WTC11 (cell line): ENCODE data around the gene AVL9. TPM values are rescaled to one million over a fixed set of nuclear protein-coding genes. Genes with fewer than 3 reads are reported as not detected.

Experiments
- ATAC-seq: fragments of 200-7000 bp; cut with Tn5 transposase; 2 replicates; pipeline ENCODE4 v1.10.0; 2021; ENCODE audit warnings: mild to moderate bottlenecking, moderate library complexity
- CTCF ChIA-PET: fragments of 300-600 bp; sonication (Branson Sonifier 250); formaldehyde crosslinking; loops from one replicate; lab custom pipeline; 2021; ENCODE audit warnings: antibody characterized with exemption; lab: Charles Lee
- POLR2A ChIA-PET: fragments of 350-600 bp; sonication (Branson Sonifier 250); formaldehyde crosslinking; loops from one replicate; lab custom pipeline; 2021; ENCODE audit warnings: antibody characterized with exemption; lab: Charles Lee
- DNase-seq: peaks from one replicate; pipeline ENCODE4 v3.0.0; 2021; ENCODE audit warnings: low spot score
- H3K27ac Mint-ChIP-seq: 2 replicates; pipeline ENCODE4 v1.8.0; 2021; ENCODE audit warnings: mixed read lengths
- H3K27me3 Mint-ChIP-seq: 2 replicates; pipeline ENCODE4 v1.8.0; 2021; ENCODE audit warnings: low read depth, mild to moderate bottlenecking, moderate library complexity, mixed read lengths
- H3K36me3 Mint-ChIP-seq: 2 replicates; pipeline ENCODE4 v1.8.0; 2021; ENCODE audit warnings: mixed read lengths
- H3K4me1 Mint-ChIP-seq: 2 replicates; pipeline ENCODE4 v1.8.0; 2022; ENCODE audit warnings: mixed read lengths
- H3K4me3 Mint-ChIP-seq: 2 replicates; pipeline ENCODE4 v1.8.0; 2021; ENCODE audit warnings: mild to moderate bottlenecking, moderate library complexity, mixed read lengths
- H3K9me3 Mint-ChIP-seq: 2 replicates; pipeline ENCODE4 v1.8.0; 2021; ENCODE audit warnings: mixed read lengths
- ATF1 ChIP-seq: sonication (generic); formaldehyde crosslinking; IDR thresholded peaks from 2 replicates; pipeline ENCODE4 v1.8.1; 2023; ENCODE audit warnings: mild to moderate bottlenecking, moderate library complexity, missing genetic modification reagents
- CDX4 ChIP-seq: fragments of 250-450 bp; sonication (Bioruptor Pico); IDR thresholded peaks from 2 replicates; pipeline ENCODE4 v1.9.0; 2021; ENCODE audit warnings: moderate library complexity, mild to moderate bottlenecking, inconsistent platforms, borderline replicate concordance
- CREM ChIP-seq: sonication (generic); formaldehyde crosslinking; IDR thresholded peaks from 2 replicates; pipeline ENCODE4 v1.8.1; 2022; ENCODE audit warnings: mild to moderate bottlenecking, missing genetic modification reagents, moderate library complexity
- FOXK1 ChIP-seq: sonication (generic); formaldehyde crosslinking; IDR thresholded peaks from 2 replicates; pipeline ENCODE4 v1.8.0; 2022; ENCODE audit warnings: mild to moderate bottlenecking, moderate library complexity, missing genetic modification reagents
- GTF2I ChIP-seq: fragments of 250-450 bp; sonication (Bioruptor Pico); conservative IDR thresholded peaks from 2 replicates; pipeline ENCODE4 v1.4.0; 2021; ENCODE audit warnings: mild to moderate bottlenecking
- HMGA2 ChIP-seq: fragments of 250-450 bp; sonication (Bioruptor Pico); IDR thresholded peaks from 2 replicates; pipeline ENCODE4 v1.4.0; 2021; ENCODE audit warnings: mild to moderate bottlenecking, moderate library complexity
- MXD4 ChIP-seq: fragments of 250-450 bp; sonication (Bioruptor Pico); IDR thresholded peaks from 2 replicates; pipeline ENCODE4 v1.8.0; 2021; ENCODE audit warnings: mild to moderate bottlenecking, moderate library complexity, borderline replicate concordance
- RORB ChIP-seq: fragments of 250-450 bp; sonication (Bioruptor Pico); IDR thresholded peaks from 2 replicates; pipeline ENCODE4 v1.9.0; 2021; ENCODE audit warnings: mild to moderate bottlenecking
- SP1 ChIP-seq: sonication (generic); formaldehyde crosslinking; conservative IDR thresholded peaks from 2 replicates; pipeline ENCODE4 v1.8.1; 2022; ENCODE audit warnings: missing genetic modification reagents
- TEAD4 ChIP-seq: sonication (generic); formaldehyde crosslinking; IDR thresholded peaks from 2 replicates; pipeline ENCODE4 v1.8.0; 2022; ENCODE audit warnings: mild to moderate bottlenecking, missing genetic modification reagents
- ZNF219 ChIP-seq: sonication (generic); formaldehyde crosslinking; IDR thresholded peaks from 2 replicates; pipeline ENCODE4 v1.8.0; 2023; ENCODE audit warnings: missing genetic modification reagents, mild to moderate bottlenecking, borderline replicate concordance
- total RNA-seq: library from RNA; stranded (reverse); gene quantifications from 3 replicates; pipeline ENCODE4 v1.2.3, GENCODE V29; 2021
- TF ChIP-seq, protein P1 (sequence below): sonication (generic); formaldehyde crosslinking; IDR thresholded peaks from 2 replicates; pipeline ENCODE4 v1.8.0; 2022; ENCODE audit warnings: mild to moderate bottlenecking, missing genetic modification reagents
- TF ChIP-seq, protein P2 (sequence below): fragments of 250-450 bp; sonication (Bioruptor Pico); IDR thresholded peaks from 2 replicates; pipeline ENCODE4 v2.1.2; 2022; ENCODE audit warnings: mild to moderate bottlenecking, moderate library complexity
- TF ChIP-seq, protein P3 (sequence below): fragments of 250-450 bp; sonication (Bioruptor Pico); IDR thresholded peaks from 2 replicates; pipeline ENCODE4 v1.9.0; 2021; ENCODE audit warnings: mild to moderate bottlenecking, borderline replicate concordance
- TF ChIP-seq, protein P4 (sequence below): sonication (generic); formaldehyde crosslinking; IDR thresholded peaks from 2 replicates; pipeline ENCODE4 v1.8.1; 2023; ENCODE audit warnings: mild to moderate bottlenecking, missing genetic modification reagents, borderline replicate concordance

AVL9 gene
- total RNA-seq, 1 experiment from 2014 or later, result 55.6 TPM

GRCh38 chr7:32602470-32602869 lies 107.2 kb downstream of the AVL9 start:
- peaks cover 73% of the 10 kb centered on the region for H3K9me3 Mint-ChIP-seq
- POLR2A ChIA-PET, result no interaction called here

More at GRCh38 chr7:32602470-32602869, 107.2 kb downstream of the AVL9 start:
- Mint-ChIP-seq H3K4me1 (peaks cover 8% of the 10 kb centered on the region), H3K4me3 (no peak overlapping the region), H3K36me3 (peaks cover 53% of the 10 kb centered on the region), H3K27ac (no peak overlapping the region), H3K27me3 (peaks cover 9% of the 10 kb centered on the region)
- no peak for DNase-seq
- CTCF ChIA-PET, result no interaction called here
- ATAC-seq, result no peak
- TF ChIP-seq MXD4 (CRISPR knock-in tag), result no peak
- TF ChIP-seq, protein P1, sequence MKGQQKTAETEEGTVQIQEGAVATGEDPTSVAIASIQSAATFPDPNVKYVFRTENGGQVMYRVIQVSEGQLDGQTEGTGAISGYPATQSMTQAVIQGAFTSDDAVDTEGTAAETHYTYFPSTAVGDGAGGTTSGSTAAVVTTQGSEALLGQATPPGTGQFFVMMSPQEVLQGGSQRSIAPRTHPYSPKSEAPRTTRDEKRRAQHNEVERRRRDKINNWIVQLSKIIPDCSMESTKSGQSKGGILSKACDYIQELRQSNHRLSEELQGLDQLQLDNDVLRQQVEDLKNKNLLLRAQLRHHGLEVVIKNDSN (CRISPR knock-in tag), result no peak
- TF ChIP-seq RORB (CRISPR knock-in tag), result no peak
- TF ChIP-seq CREM (CRISPR knock-in tag), result no peak
- no peak for TF ChIP-seq FOXK1 (CRISPR knock-in tag)
- no peak for TF ChIP-seq ZNF219 (CRISPR knock-in tag)
- no peak for TF ChIP-seq CDX4
- no peak for TF ChIP-seq GTF2I
- TF ChIP-seq, protein P2, sequence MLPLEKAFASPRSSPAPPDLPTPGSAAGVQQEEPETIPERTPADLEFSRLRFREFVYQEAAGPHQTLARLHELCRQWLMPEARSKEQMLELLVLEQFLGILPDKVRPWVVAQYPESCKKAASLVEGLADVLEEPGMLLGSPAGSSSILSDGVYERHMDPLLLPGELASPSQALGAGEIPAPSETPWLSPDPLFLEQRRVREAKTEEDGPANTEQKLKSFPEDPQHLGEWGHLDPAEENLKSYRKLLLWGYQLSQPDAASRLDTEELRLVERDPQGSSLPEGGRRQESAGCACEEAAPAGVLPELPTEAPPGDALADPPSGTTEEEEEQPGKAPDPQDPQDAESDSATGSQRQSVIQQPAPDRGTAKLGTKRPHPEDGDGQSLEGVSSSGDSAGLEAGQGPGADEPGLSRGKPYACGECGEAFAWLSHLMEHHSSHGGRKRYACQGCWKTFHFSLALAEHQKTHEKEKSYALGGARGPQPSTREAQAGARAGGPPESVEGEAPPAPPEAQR (CRISPR knock-in tag), result no peak
- no peak for TF ChIP-seq TEAD4 (CRISPR knock-in tag)
- TF ChIP-seq ATF1, result no peak
- TF ChIP-seq, protein P3, sequence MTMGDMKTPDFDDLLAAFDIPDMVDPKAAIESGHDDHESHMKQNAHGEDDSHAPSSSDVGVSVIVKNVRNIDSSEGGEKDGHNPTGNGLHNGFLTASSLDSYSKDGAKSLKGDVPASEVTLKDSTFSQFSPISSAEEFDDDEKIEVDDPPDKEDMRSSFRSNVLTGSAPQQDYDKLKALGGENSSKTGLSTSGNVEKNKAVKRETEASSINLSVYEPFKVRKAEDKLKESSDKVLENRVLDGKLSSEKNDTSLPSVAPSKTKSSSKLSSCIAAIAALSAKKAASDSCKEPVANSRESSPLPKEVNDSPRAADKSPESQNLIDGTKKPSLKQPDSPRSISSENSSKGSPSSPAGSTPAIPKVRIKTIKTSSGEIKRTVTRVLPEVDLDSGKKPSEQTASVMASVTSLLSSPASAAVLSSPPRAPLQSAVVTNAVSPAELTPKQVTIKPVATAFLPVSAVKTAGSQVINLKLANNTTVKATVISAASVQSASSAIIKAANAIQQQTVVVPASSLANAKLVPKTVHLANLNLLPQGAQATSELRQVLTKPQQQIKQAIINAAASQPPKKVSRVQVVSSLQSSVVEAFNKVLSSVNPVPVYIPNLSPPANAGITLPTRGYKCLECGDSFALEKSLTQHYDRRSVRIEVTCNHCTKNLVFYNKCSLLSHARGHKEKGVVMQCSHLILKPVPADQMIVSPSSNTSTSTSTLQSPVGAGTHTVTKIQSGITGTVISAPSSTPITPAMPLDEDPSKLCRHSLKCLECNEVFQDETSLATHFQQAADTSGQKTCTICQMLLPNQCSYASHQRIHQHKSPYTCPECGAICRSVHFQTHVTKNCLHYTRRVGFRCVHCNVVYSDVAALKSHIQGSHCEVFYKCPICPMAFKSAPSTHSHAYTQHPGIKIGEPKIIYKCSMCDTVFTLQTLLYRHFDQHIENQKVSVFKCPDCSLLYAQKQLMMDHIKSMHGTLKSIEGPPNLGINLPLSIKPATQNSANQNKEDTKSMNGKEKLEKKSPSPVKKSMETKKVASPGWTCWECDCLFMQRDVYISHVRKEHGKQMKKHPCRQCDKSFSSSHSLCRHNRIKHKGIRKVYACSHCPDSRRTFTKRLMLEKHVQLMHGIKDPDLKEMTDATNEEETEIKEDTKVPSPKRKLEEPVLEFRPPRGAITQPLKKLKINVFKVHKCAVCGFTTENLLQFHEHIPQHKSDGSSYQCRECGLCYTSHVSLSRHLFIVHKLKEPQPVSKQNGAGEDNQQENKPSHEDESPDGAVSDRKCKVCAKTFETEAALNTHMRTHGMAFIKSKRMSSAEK (CRISPR knock-in tag), result no peak
- no peak for TF ChIP-seq HMGA2 (CRISPR knock-in tag)
- TF ChIP-seq, protein P4, sequence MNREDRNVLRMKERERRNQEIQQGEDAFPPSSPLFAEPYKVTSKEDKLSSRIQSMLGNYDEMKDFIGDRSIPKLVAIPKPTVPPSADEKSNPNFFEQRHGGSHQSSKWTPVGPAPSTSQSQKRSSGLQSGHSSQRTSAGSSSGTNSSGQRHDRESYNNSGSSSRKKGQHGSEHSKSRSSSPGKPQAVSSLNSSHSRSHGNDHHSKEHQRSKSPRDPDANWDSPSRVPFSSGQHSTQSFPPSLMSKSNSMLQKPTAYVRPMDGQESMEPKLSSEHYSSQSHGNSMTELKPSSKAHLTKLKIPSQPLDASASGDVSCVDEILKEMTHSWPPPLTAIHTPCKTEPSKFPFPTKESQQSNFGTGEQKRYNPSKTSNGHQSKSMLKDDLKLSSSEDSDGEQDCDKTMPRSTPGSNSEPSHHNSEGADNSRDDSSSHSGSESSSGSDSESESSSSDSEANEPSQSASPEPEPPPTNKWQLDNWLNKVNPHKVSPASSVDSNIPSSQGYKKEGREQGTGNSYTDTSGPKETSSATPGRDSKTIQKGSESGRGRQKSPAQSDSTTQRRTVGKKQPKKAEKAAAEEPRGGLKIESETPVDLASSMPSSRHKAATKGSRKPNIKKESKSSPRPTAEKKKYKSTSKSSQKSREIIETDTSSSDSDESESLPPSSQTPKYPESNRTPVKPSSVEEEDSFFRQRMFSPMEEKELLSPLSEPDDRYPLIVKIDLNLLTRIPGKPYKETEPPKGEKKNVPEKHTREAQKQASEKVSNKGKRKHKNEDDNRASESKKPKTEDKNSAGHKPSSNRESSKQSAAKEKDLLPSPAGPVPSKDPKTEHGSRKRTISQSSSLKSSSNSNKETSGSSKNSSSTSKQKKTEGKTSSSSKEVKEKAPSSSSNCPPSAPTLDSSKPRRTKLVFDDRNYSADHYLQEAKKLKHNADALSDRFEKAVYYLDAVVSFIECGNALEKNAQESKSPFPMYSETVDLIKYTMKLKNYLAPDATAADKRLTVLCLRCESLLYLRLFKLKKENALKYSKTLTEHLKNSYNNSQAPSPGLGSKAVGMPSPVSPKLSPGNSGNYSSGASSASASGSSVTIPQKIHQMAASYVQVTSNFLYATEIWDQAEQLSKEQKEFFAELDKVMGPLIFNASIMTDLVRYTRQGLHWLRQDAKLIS, result no peak
- no peak for TF ChIP-seq SP1
